Measurements from ENCODE around the gene NAA25. TPM values are rescaled to one million over a fixed set of nuclear protein-coding genes. Genes with fewer than 3 reads are reported as not detected.

NAA25 gene
- total and polyA plus RNA-seq, 9 of the 15 experiments (the other 6 are each of a cell fraction or from before 2014, with no cell fraction given), result 26.6 to 59.6 (median 48.9) TPM

DNA sequence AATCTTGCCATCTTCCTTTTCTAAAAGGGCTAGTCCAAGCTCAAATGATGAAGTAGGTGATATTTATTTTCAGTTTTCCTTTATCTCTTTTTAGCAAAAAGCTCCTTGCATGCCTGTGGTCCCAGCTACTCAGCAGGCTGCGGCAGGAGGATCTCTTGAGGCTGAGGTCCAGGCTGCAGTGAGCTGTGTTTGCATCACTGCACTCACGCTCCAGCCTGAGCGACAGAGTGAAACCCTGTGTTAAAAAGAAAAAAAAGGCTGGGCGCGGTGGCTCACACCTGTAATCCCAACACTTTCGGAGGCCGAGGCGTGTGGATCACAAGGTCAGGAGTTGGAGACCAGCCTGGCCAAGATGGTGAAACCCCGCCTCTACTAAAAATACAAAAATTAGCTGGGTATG, 100.6 kb downstream of the NAA25 start (continued):
- TF ChIP-seq HMGXB4 (CRISPR knock-in tag; IDR thresholded peaks at IDR 0.05), result no peak
- TF ChIP-seq MCM2 (IDR thresholded peaks at IDR 0.05; ENCODE audit: low read depth), result no peak
- no peak for TF ChIP-seq POLR2G (IDR thresholded peaks at IDR 0.05; ENCODE audit: low read depth, low read length)
- no peak for TF ChIP-seq U2AF1 (optimal IDR thresholded peaks at IDR 0.05; ENCODE audit: low read depth, low read length)
- no peak for TF ChIP-seq ADNP (tag; IDR thresholded peaks at IDR 0.05)
- TF ChIP-seq GABPA (tag; conservative IDR thresholded peaks at IDR 0.05; ENCODE audit: low read depth), result no peak
- TF ChIP-seq CEBPB (tag; IDR thresholded peaks at IDR 0.05), result no peak
- no peak for TF ChIP-seq CSDE1 (IDR thresholded peaks at IDR 0.05)
- no peak for TF ChIP-seq ZC3H8 (IDR thresholded peaks at IDR 0.05)
- peak; percentile 22; the same call in 1 of the 2 replicates for TF ChIP-seq CTBP1 (IDR thresholded peaks at IDR 0.05; ENCODE audit: borderline replicate concordance)
- no peak for TF ChIP-seq ZEB2 (IDR thresholded peaks at IDR 0.05)
- TF ChIP-seq TCF3 (CRISPR knock-in tag; IDR thresholded peaks at IDR 0.05), result peak; percentile 53
- TF ChIP-seq MECOM (CRISPR knock-in tag; IDR thresholded peaks at IDR 0.05), result no peak
- no peak for TF ChIP-seq STAG1 (CRISPR knock-in tag; IDR thresholded peaks at IDR 0.05; ENCODE audit: borderline replicate concordance)
- TF ChIP-seq, protein P1, sequence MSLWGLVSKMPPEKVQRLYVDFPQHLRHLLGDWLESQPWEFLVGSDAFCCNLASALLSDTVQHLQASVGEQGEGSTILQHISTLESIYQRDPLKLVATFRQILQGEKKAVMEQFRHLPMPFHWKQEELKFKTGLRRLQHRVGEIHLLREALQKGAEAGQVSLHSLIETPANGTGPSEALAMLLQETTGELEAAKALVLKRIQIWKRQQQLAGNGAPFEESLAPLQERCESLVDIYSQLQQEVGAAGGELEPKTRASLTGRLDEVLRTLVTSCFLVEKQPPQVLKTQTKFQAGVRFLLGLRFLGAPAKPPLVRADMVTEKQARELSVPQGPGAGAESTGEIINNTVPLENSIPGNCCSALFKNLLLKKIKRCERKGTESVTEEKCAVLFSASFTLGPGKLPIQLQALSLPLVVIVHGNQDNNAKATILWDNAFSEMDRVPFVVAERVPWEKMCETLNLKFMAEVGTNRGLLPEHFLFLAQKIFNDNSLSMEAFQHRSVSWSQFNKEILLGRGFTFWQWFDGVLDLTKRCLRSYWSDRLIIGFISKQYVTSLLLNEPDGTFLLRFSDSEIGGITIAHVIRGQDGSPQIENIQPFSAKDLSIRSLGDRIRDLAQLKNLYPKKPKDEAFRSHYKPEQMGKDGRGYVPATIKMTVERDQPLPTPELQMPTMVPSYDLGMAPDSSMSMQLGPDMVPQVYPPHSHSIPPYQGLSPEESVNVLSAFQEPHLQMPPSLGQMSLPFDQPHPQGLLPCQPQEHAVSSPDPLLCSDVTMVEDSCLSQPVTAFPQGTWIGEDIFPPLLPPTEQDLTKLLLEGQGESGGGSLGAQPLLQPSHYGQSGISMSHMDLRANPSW (CRISPR knock-in tag; IDR thresholded peaks at IDR 0.05), result no peak
- 0 out of 4 replicates have a peak, but pooled peaks of 1 of the 2 experiments have one; percentile 52 for TF ChIP-seq RCOR1 (IDR thresholded peaks at IDR 0.05; ENCODE audit: borderline replicate concordance in 1 of 2, low read depth in 2 of 2, low read length in 2 of 2)
- TF ChIP-seq ZNF24 (IDR thresholded peaks at IDR 0.05), result no peak
- TF ChIP-seq KLF10 (CRISPR knock-in tag; IDR thresholded peaks at IDR 0.05), result no peak
- TF ChIP-seq SMARCC2 (IDR thresholded peaks at IDR 0.05; ENCODE audit: low read depth), result no peak
- TF ChIP-seq ZBTB33 (CRISPR knock-in tag; IDR thresholded peaks at IDR 0.05), result peak; percentile 65; the same call in 1 of the 2 replicates
- TF ChIP-seq TEAD4 (IDR thresholded peaks at IDR 0.05; ENCODE audit: low read length), result peak; percentile 31; the same call in 1 of the 2 replicates
- no peak for TF ChIP-seq TEAD4 (CRISPR knock-in tag; IDR thresholded peaks at IDR 0.05; ENCODE audit: borderline replicate concordance)
